ENCODE results near the gene TMC4.
"Not testable (repeated sequence)": the region's sequence is repeated elsewhere in the genome, so short reads cannot be mapped to it uniquely, and the experiment has no call there.

TMC4 gene

DNA sequence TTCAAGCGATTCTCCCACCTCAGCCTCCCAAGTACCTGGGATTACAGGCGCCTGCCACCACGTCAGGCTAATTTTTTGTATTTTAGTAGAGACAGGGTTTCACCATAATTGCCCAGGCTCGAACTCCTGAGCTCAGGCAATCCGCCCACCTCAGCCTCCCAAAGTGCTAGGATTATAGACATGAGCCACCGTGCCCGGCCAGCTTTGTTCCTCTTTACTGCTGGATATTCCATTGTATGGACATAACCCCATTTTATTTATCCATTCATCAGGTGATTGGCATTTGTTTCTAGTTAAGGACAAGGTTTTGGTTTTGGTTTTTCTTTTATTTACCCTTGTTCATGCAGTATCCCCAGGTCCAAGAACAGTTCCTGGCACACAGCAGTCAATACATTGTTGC is 23.6 kb upstream of the TMC4 start:
- Mint-ChIP-seq H3K4me3 (no peak overlapping the region), H3K27ac (peak overlapping the region; percentile 70), H3K9me3 (no peaks in the 10 kb centered on the region), H3K4me1 (ENCODE audit: low read depth) (peaks cover 46% of the 10 kb centered on the region), H3K27me3 (no peaks in the 10 kb centered on the region), H3K36me3 (ENCODE audit: low read depth) (peaks cover 59% of the 10 kb centered on the region)
- intact Hi-C loops (cut with micrococcal nuclease), result no loop called here

DNA sequence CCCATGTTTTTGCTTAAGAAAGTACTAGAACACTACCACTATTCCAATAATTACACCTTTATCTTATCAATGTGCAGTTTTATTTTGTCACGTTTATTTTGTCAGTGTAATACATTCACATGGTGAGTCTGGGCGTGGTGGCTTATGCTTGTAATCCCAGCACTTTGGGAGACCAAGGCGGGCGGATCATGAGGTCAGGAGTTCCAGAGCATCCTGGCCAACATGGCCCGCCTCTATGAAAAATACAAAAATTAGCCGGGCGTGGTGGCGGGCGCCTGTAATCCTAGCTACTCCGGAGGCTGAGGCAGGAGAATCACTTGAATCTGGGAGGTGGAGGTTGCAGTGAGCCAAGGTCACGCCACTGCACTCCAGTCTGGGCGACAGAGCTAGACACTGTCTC is 21.5 kb upstream of the TMC4 start:
- peaks cover 43% of the 10 kb centered on the region for H3K4me1 Mint-ChIP-seq (ENCODE audit: low read depth)
- intact Hi-C loops (cut with micrococcal nuclease); H3K27ac Mint-ChIP-seq; H3K4me3 Mint-ChIP-seq; H3K27me3 Mint-ChIP-seq; H3K9me3 Mint-ChIP-seq: not testable (repeated sequence)
- H3K36me3 Mint-ChIP-seq (ENCODE audit: low read depth), result peaks cover 59% of the 10 kb centered on the region

DNA sequence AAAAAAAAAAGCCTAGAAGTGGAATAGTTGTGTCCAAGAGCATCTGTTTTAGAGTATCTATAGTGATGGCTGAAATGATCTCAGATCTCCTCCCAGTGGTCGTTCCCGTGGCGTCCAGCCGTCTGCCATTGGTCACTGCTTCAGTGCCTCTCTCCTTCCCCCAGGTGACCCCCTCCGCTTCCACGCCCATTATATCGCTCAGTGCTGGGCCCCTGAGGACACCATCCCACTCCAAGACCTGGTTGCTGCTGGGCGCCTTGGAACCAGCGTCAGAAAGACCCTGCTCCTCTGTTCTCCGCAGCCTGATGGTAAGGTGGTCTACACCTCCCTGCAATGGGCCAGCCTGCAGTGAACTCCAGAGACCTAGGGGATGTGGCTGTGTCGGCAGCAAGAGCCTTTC is 20.1 kb upstream of the TMC4 start:
- peaks cover 63% of the 10 kb centered on the region for H3K36me3 Mint-ChIP-seq (ENCODE audit: low read depth)
- peak overlapping the region; percentile 6 for H3K4me3 Mint-ChIP-seq
- H3K27ac Mint-ChIP-seq, result peak overlapping the region; percentile 38
- H3K4me1 Mint-ChIP-seq (ENCODE audit: low read depth), result peaks cover 46% of the 10 kb centered on the region
- H3K9me3 Mint-ChIP-seq, result no peaks in the 10 kb centered on the region
- intact Hi-C loops (cut with micrococcal nuclease), result no loop called here
- no peaks in the 10 kb centered on the region for H3K27me3 Mint-ChIP-seq

DNA sequence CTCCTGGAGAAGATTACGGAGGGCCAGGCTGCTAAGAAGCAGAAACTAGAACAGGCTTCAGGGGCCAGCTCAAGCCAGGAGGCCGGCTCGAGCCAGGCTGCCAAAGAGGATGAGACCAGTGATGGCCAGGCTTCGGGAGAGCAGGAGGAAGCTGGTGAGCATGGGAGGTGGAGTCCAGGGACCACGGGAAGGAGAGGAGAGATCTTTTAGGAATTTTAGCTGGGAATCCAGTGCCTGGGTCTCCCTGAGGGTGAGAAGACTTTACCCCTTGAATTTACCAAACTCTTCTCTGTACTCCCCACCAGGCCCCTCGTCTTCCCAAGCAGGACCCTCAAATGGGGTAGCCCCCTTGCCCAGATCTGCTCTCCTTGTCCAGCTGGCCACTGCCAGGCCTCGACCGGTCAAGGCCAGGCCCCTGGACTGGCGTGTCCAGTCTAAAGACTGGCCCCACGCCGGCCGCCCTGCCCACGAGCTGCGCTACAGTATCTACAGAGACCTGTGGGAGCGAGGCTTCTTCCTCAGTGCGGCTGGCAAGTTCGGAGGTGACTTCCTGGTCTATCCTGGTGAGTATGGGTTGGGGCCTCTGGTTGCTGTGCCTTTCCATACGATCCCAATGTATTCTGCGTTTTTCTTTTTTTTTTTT is 19.0 kb upstream of the TMC4 start:
- Mint-ChIP-seq H3K36me3 (ENCODE audit: low read depth) (peaks cover 65% of the 10 kb centered on the region), H3K4me3 (peak overlapping the region; percentile 77), H3K4me1 (ENCODE audit: low read depth) (peaks cover 50% of the 10 kb centered on the region), H3K9me3 (no peaks in the 10 kb centered on the region), H3K27ac (peak overlapping the region; percentile 97), H3K27me3 (no peaks in the 10 kb centered on the region)
- intact Hi-C loops (cut with micrococcal nuclease), result loop anchor here (1.0 kb wide), 1 partner anchor 8 kb away; the partner anchor contains the start of gene RPS9

DNA sequence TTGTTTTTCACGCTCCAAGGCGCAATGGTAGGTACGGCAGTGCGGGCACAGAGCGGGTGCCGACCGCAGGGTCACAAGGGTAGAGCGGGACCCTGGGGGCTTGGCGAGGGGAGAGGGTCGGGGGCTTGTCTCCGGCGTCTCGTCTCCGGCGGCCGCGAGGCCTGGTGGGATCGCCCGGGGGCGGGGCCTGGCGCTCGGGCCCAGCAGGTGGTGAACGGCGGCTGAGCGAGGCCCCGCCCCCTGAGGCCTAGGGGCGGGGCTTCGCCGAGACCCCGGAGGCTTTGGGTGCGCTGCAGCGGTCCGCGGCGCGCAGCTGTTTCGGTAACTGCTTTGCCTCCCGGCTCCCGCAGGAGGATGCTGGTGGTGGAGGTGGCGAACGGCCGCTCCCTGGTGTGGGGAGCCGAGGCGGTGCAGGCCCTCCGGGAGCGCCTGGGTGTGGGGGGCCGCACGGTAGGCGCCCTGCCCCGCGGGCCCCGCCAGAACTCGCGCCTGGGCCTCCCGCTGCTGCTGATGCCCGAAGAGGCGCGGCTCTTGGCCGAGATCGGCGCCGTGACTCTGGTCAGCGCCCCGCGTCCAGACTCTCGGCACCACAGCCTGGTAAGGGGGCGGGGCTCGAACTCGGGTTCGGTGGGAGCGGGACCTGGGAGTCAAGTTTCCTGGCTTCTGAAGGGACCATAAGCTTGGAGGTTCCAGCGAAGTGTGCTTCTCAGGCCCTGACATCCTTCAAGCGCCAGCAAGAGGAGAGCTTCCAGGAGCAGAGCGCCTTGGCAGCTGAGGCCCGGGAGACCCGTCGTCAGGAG is 18.3 kb upstream of the TMC4 start, which contains the start of gene TSEN34:
Gene TSEN34 (plus strand): TSS at position 298 of the 800 bp plus-strand sequence. CDS start 57 bp downstream, at position 355.
- Mint-ChIP-seq H3K9me3 (no peaks in the 10 kb centered on the region), H3K27ac (peak within 1 kb of the TSS; percentile 97), H3K27me3 (no peaks in the 10 kb centered on the region), H3K4me1 (ENCODE audit: low read depth) (peaks cover 52% of the 10 kb centered on the region), H3K4me3 (peak within 1 kb of the TSS; percentile 77), H3K36me3 (ENCODE audit: low read depth) (peaks cover 72% of the 10 kb centered on the region)
- intact Hi-C loops (cut with micrococcal nuclease), result loop anchor here (1.0 kb wide), 1 partner anchor 9 kb away; the partner anchor contains the start of gene RPS9

DNA sequence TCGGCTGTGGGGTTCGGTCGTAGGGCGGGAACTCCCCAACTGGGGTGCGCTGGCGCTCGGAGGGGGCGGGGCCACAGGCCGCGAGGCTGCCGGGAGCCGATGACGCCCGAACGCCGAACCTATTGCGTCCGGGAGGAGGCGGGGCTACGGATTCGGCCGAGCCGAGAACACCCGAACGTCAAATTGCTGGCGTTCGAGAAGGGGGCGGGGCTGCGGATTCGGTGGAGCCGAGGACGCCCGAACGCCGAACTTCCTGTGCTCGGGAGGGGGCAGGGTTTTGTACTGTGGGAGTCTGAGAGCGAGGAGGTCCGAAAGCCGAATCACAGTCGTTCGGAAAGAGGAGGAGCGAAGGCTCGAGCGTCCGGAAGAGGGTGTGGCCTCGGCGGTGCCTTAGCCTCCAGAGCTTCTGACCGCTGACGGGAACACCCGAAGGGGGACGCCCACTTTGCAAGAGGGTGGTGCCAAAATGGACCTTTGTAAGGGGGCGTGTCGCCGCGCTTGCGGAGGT is 17.6 kb upstream of the TMC4 start:
- Mint-ChIP-seq H3K9me3 (no peaks in the 10 kb centered on the region), H3K36me3 (ENCODE audit: low read depth) (peaks cover 72% of the 10 kb centered on the region), H3K27me3 (no peaks in the 10 kb centered on the region), H3K4me1 (ENCODE audit: low read depth) (peaks cover 49% of the 10 kb centered on the region), H3K27ac (peak overlapping the region; percentile 97), H3K4me3 (peak overlapping the region; percentile 77)
- intact Hi-C loops (cut with micrococcal nuclease), result loop anchor here (1.0 kb wide), 2 partner anchors 10 to 30 kb away; partner anchors contain the start of gene RPS9

DNA sequence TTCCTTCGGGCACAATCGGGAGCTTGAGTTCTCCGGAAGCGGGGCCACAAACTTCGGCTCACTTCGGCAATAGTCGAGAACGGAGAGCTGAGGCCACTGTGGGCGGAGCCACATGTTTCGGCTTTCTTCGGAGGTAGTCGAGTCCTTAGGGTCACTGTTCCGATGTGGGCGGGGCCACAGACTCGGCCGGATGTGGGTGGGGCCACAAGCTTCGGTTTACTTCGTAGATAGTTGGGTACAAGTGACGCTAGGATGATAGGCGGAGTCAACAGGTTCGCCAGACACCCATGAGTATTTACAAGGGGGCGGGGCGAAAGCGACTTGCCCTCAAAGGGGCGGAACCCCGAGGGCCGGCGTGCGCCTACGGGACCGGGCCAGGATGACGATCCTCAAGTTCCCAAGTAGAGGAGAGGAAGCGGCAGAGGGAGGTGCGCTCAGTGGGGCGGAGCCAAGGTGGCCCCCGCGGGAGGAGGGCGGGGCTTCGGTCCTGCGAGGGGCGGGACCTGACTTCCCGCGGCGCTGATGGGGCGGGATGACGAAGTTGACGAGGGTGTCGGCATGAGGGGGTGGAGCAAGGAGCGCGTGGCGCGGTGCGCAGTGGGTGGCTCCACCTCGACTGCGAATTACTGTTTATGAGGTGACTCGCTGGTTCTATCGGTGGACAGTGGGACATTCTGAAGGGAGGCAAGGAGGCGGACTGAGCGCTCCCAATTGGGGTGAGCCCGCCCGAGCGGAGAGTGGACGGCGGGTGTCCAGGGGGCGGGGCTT is 17.0 kb upstream of the TMC4 start:
- Mint-ChIP-seq H3K4me1 (ENCODE audit: low read depth) (peaks cover 44% of the 10 kb centered on the region), H3K27me3 (no peaks in the 10 kb centered on the region), H3K4me3 (peak overlapping the region; percentile 77), H3K9me3 (no peaks in the 10 kb centered on the region), H3K36me3 (ENCODE audit: low read depth) (peaks cover 71% of the 10 kb centered on the region), H3K27ac (peak overlapping the region; percentile 97)
- intact Hi-C loops (cut with micrococcal nuclease), result loop anchor here (1.0 kb wide), 1 partner anchor 30 kb away; no protein-coding TSS in a partner anchor

DNA sequence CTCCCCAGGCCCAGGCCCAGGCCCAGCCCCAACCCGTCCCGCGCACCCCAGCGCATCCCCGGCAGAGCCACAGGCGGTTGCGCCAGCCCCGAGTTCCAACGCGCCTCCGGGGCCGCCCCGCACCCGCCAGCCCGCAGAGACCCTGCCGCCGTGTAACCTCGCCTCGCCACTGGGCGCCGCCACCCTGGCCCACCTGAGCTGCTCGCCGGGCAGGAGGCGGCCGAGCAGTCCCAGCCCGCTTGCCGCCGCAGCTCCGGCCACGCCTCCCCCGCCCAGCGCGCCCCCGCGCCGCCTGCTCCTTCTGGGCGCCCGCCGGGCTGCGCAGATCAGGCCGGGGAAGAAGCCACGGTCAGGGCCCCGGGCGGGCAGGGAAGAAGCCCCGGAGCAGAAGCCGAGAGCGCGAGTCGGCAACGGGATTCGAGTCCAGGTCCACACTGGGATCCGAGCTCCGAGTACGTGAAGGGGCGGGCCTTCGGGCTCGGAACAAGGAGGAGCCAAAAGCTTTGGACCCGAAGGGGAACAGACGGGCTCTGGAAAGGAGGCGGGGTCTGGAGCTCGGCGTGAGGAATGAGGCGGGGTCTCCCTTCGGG is 16.3 kb upstream of the TMC4 start, which contains the start of gene MBOAT7:
Gene MBOAT7 (minus strand): TSS at position 436 of the 590 bp plus-strand sequence. CDS start 1,072 bp downstream, outside the sequence.
- Mint-ChIP-seq H3K4me1 (ENCODE audit: low read depth) (peaks cover 46% of the 10 kb centered on the region), H3K27ac (peak within 1 kb of the TSS; percentile 97)
- intact Hi-C loops (cut with micrococcal nuclease), result no loop called here

DNA sequence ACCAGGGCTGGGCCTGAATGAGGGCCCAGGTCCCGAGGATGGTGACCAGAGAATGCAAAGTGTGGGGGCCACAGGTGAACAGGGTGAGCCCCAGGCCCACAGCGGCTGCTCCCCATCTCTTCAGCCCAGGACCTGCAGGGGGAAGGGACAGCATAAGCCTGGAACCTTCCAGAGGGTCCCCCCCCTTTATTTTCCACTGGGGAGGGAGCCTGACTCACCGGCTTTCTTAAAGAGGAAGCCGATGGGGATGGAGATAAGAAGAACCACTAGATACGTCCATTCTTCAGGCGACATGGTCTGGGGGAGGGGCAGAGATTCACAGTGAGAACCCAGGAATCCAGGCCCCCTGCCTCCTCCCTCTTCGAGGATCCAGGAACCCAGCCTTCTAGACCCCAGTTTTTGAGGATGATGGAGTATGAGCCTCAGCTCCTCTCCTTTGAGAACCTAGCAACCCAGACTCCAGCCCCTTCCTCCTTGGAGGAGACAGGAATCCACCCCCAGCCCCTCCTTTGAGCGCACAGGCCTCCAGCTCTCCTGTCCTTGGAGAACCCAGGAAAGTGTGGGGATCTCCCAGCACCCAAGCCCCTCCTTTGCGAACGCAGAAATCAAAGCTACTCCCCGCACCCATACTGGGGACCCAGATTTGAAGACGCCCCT is 15.4 kb upstream of the TMC4 start:
- Mint-ChIP-seq H3K4me1 (ENCODE audit: low read depth) (peaks cover 53% of the 10 kb centered on the region), H3K4me3 (peak overlapping the region; percentile 77), H3K27me3 (no peaks in the 10 kb centered on the region), H3K27ac (peak overlapping the region; percentile 97), H3K9me3 (no peaks in the 10 kb centered on the region), H3K36me3 (ENCODE audit: low read depth) (peaks cover 69% of the 10 kb centered on the region)
- intact Hi-C loops (cut with micrococcal nuclease), result no loop called here

More for the DNA sequence above, 16.3 kb upstream of the TMC4 start, which contains the start of gene MBOAT7:
- Mint-ChIP-seq H3K4me3 (peak within 1 kb of the TSS; percentile 77), H3K9me3 (no peaks in the 10 kb centered on the region), H3K27me3 (no peaks in the 10 kb centered on the region), H3K36me3 (ENCODE audit: low read depth) (peaks cover 67% of the 10 kb centered on the region)

DNA sequence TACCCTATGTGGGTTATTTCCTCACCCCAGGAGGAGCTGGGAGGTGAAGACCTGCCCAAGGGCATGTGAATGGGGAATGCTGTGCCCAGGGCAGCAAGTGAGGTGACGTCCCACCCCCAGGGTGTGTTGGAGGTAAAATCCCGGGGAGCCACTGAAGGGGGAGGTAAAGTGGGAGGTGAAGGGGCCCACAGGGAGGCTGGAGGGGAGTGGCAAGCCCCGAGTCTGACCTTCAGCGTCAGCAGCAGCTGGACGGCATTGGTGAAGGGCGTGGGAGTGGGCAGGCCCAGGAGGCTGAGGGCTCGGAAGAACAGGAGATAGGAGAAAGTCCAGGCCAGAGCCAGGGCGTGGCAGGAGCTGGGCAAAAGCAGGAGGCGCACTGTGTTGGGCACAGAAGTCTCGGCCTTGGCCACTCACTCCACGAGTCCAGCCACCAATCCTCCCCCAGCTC is 14.0 kb upstream of the TMC4 start:
- peaks cover 66% of the 10 kb centered on the region for H3K36me3 Mint-ChIP-seq (ENCODE audit: low read depth)
- intact Hi-C loops (cut with micrococcal nuclease), result no loop called here
- H3K27ac Mint-ChIP-seq, result peak overlapping the region; percentile 97
- H3K4me3 Mint-ChIP-seq, result no peak overlapping the region
- H3K9me3 Mint-ChIP-seq, result no peaks in the 10 kb centered on the region
- H3K27me3 Mint-ChIP-seq, result no peaks in the 10 kb centered on the region
- H3K4me1 Mint-ChIP-seq (ENCODE audit: low read depth), result peaks cover 40% of the 10 kb centered on the region

DNA sequence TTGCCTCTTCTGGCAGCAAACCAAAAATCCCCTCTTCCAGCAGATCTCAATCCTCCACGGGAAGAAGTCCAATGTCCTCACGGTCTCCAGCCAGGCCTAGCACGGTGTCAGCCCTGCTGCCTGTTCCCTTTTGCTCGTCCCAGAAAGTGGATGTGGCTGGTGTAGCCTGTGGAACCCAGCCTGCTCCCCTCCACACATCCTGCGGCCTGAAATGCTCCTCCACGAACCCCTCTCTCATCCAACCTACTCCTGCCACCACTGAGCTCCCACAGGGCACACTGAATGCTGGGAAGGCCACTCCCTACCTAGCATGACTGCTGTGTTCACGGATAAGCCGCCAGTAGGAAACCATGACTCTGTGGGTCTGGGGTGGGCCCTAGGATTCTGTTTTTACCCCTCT is 13.4 kb upstream of the TMC4 start:
- H3K36me3 Mint-ChIP-seq (ENCODE audit: low read depth), result peaks cover 64% of the 10 kb centered on the region
- no peaks in the 10 kb centered on the region for H3K27me3 Mint-ChIP-seq
- intact Hi-C loops (cut with micrococcal nuclease), result no loop called here
- peak overlapping the region; percentile 97 for H3K27ac Mint-ChIP-seq
- no peak overlapping the region for H3K4me3 Mint-ChIP-seq
- H3K4me1 Mint-ChIP-seq (ENCODE audit: low read depth), result peaks cover 35% of the 10 kb centered on the region
- no peaks in the 10 kb centered on the region for H3K9me3 Mint-ChIP-seq

DNA sequence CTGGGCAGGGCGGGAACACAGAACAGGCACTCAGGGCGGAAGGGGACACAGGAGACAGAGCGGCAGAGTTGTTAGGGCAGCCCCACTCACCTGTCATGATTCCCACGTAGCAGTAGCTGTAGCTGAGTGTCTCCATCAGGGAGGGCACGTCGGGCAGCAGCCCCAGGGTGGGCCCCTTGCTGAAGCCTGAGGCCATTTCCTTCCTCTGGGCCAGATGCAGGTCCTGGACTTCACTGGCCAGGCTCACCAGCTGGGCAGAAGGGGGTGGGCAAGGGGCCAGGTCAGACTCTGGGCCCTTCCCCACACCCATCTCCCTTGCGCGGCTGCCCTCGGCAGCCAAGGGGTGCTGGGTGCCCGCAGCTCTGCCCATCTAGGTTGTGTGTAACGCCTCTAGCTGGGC is 10.5 kb upstream of the TMC4 start:
- Mint-ChIP-seq H3K27me3 (no peaks in the 10 kb centered on the region), H3K4me1 (ENCODE audit: low read depth) (peaks cover 45% of the 10 kb centered on the region), H3K36me3 (ENCODE audit: low read depth) (peaks cover 80% of the 10 kb centered on the region), H3K27ac (no peak overlapping the region), H3K9me3 (no peaks in the 10 kb centered on the region), H3K4me3 (no peak overlapping the region)
- intact Hi-C loops (cut with micrococcal nuclease), result no loop called here

DNA sequence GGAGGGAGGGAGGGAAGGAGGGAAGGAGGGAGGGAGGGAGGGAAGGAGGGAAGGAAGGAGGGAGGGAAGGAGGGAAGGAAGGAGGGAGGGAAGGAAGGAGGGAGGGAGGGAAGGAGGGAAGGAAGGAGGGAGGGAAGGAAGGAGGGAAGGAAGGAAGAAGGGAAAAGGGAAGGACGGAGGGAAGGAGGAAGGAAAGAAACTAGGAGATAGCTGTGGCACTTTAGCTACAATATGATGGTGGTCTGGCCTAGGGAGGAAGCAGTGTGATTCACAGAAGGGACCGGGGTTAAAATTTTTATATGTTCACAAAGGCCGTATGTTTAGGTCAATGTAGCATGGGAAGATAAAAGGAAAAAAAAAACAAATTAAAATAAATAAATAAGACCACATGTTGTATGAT is 8.9 kb upstream of the TMC4 start:
- H3K4me3 Mint-ChIP-seq; H3K27ac Mint-ChIP-seq; intact Hi-C loops (cut with micrococcal nuclease); H3K27me3 Mint-ChIP-seq; H3K9me3 Mint-ChIP-seq: not testable (repeated sequence)
- H3K4me1 Mint-ChIP-seq (ENCODE audit: low read depth), result peaks cover 37% of the 10 kb centered on the region
- H3K36me3 Mint-ChIP-seq (ENCODE audit: low read depth), result peaks cover 82% of the 10 kb centered on the region

Data from dendritic cell treated with granulocyte-macrophage colony-stimulating factor and Interleukin-4, amounts not matched to agents 40 ng/mL and 50 ng/mL, for 4 days (primary cell).